Smooth muscle cell (in vitro differentiated cells): ENCODE results near the gene CACNG3. TPM values are rescaled to one million over a fixed set of nuclear protein-coding genes. Genes with fewer than 3 reads are reported as not detected.

Source experiments
- DNase-seq: peaks from one replicate; lab custom pipeline; 2025; ENCODE audit not compliant: unreplicated experiment; lab: John Stamatoyannopoulos, UW
- H2AFZ ChIP-seq: fragments of 200-600 bp; sonication (generic); 2 replicates; pipeline ENCODE4 v1.6.0; 2016; ENCODE audit warnings: antibody characterized with exemption, low read depth, mild to moderate bottlenecking
- H3F3A ChIP-seq: fragments of 200-600 bp; sonication (generic); 2 replicates; pipeline ENCODE4 v1.6.0; 2017; ENCODE audit warnings: antibody characterized with exemption, low read depth
- H3K27ac ChIP-seq: fragments of 200-600 bp; sonication (generic); 2 replicates; pipeline ENCODE4 v1.5.1; 2016; ENCODE audit warnings: low read depth, mild to moderate bottlenecking
- H3K27me3 ChIP-seq: fragments of 200-600 bp; sonication (generic); 2 replicates; pipeline ENCODE4 v1.6.1; 2016; ENCODE audit warnings: low read depth, mild to moderate bottlenecking
- H3K36me3 ChIP-seq: fragments of 200-600 bp; sonication (generic); 2 replicates; pipeline ENCODE4 v1.5.1; 2016; ENCODE audit warnings: low read depth
- H3K4me1 ChIP-seq: fragments of 200-600 bp; sonication (generic); 2 replicates; pipeline ENCODE4 v1.5.1; 2016; ENCODE audit warnings: low read depth
- H3K4me2 ChIP-seq: fragments of 200-600 bp; sonication (generic); 2 replicates; pipeline ENCODE4 v1.6.0; 2016; ENCODE audit warnings: mild to moderate bottlenecking
- H3K4me3 ChIP-seq: fragments of 200-600 bp; sonication (generic); 2 replicates; pipeline ENCODE4 v1.5.1; 2016; ENCODE audit warnings: mild to moderate bottlenecking
- H3K79me2 ChIP-seq: fragments of 200-600 bp; sonication (generic); 2 replicates; pipeline ENCODE4 v1.6.0; 2016; ENCODE audit warnings: low read depth, mild to moderate bottlenecking
- H3K9ac ChIP-seq: fragments of 200-600 bp; sonication (generic); 2 replicates; pipeline ENCODE4 v1.6.0; 2016; ENCODE audit warnings: low read depth
- H3K9me3 ChIP-seq: fragments of 200-600 bp; sonication (generic); replicated peaks from 2 replicates; pipeline ENCODE4 v1.5.1; 2016; ENCODE audit warnings: low read depth
- H4K20me1 ChIP-seq: fragments of 200-600 bp; sonication (generic); 2 replicates; pipeline ENCODE4 v1.6.0; 2016; ENCODE audit warnings: low read depth
- CTCF ChIP-seq: fragments of 200-600 bp; sonication (generic); IDR thresholded peaks from 2 replicates; pipeline ENCODE4 v1.5.1; 2017; ENCODE audit warnings: borderline replicate concordance, mild to moderate bottlenecking, antibody characterized with exemption; ENCODE audit not compliant: insufficient read depth, poor library complexity, severe bottlenecking
- WGBS: methylation state at CpG from one replicate; pipeline ENCODE4 v1.1.7; 2016; ENCODE audit warnings: low lambda C conversion rate; 5-methylcytosine and 5-hydroxymethylcytosine counted together
- polyA plus RNA-seq: library from polyadenylated mRNA; unstranded; fragments of >200 nt; fragmentation: Nextera tagmentation; extraction: Ambion mirVana; gene quantifications from 2 replicates; pipeline ENCODE4 v1.2.1, GENCODE V29; 2016
- total RNA-seq: library from RNA; depleted of rRNA; stranded (reverse); fragments of >200 nt; gene quantifications from 2 replicates; pipeline ENCODE4 v1.2.3, GENCODE V29; 2014

The CACNG3 gene
- total and polyA plus RNA-seq, 2 experiments from 2014 or later, result not detected

GRCh38 chr16:24318680-24319079 is 62.5 kb downstream of the CACNG3 start:
- no peak for TF ChIP-seq CTCF
- peaks cover 30% of the 10 kb centered on the region for H3K27me3 ChIP-seq
- H3K9ac ChIP-seq, result no peak overlapping the region
- H4K20me1 ChIP-seq, result no peaks in the 10 kb centered on the region
- H3K27ac ChIP-seq, result no peak overlapping the region
- WGBS, result 44% methylated on average over 1 of the region's 1 CpG
- H3F3A ChIP-seq, result no peaks in the 10 kb centered on the region
- DNase-seq, result no peak
- H2AFZ ChIP-seq, result no peak overlapping the region
- H3K79me2 ChIP-seq, result no peaks in the 10 kb centered on the region
- H3K4me1 ChIP-seq, result no peaks in the 10 kb centered on the region
- H3K9me3 ChIP-seq, result no peaks in the 10 kb centered on the region
- no peak overlapping the region for H3K4me2 ChIP-seq
- H3K36me3 ChIP-seq, result no peaks in the 10 kb centered on the region
- H3K4me3 ChIP-seq, result no peak overlapping the region

GRCh38 chr16:24319126-24319814 is 63.1 kb downstream of the CACNG3 start:
- Histone ChIP-seq H3K4me3 (no peak overlapping the region), H2AFZ (no peak overlapping the region), H3K9ac (no peak overlapping the region), H3K79me2 (no peaks in the 10 kb centered on the region), H3K36me3 (no peaks in the 10 kb centered on the region), H3K4me1 (no peaks in the 10 kb centered on the region), H3K27ac (no peak overlapping the region), H4K20me1 (no peaks in the 10 kb centered on the region), H3K4me2 (no peak overlapping the region), H3F3A (no peaks in the 10 kb centered on the region), H3K9me3 (no peaks in the 10 kb centered on the region), H3K27me3 (peaks cover 30% of the 10 kb centered on the region)
- no peak for DNase-seq
- TF ChIP-seq CTCF, result no peak
- 73% methylated on average over 5 of the region's 5 CpGs for WGBS

- Histone ChIP-seq H3K4me1 (no peaks in the 10 kb centered on the region), H2AFZ (no peak overlapping the region), H3K27me3 (peaks cover 22% of the 10 kb centered on the region), H3K9ac (no peak overlapping the region), H3K36me3 (no peaks in the 10 kb centered on the region), H3F3A (no peaks in the 10 kb centered on the region), H3K4me3 (no peak overlapping the region), H4K20me1 (no peaks in the 10 kb centered on the region), H3K27ac (no peak overlapping the region), H3K79me2 (no peaks in the 10 kb centered on the region), H3K9me3 (no peaks in the 10 kb centered on the region), H3K4me2 (no peak overlapping the region)
- DNase-seq, result no peak
- WGBS, result 50% methylated on average over 10 of the region's 10 CpGs
- no peak for TF ChIP-seq CTCF
Measured at GRCh38 chr16:24322106-24322505, 66.0 kb downstream of the CACNG3 start.

- no peaks in the 10 kb centered on the region for H4K20me1 ChIP-seq
- H3K9me3 ChIP-seq, result no peaks in the 10 kb centered on the region
- DNase-seq, result no peak
- no peak for TF ChIP-seq CTCF
- H3K36me3 ChIP-seq, result no peaks in the 10 kb centered on the region
- no peak overlapping the region for H3K27ac ChIP-seq
- no peak overlapping the region for H3K4me2 ChIP-seq
- H2AFZ ChIP-seq, result no peak overlapping the region
- H3K4me1 ChIP-seq, result no peaks in the 10 kb centered on the region
- peaks cover 22% of the 10 kb centered on the region for H3K27me3 ChIP-seq
- H3K9ac ChIP-seq, result no peak overlapping the region
- no peaks in the 10 kb centered on the region for H3K79me2 ChIP-seq
- H3K4me3 ChIP-seq, result no peak overlapping the region
- 94% methylated on average over 1 of the region's 1 CpG for WGBS
- H3F3A ChIP-seq, result no peaks in the 10 kb centered on the region
Measured at GRCh38 chr16:24324421-24324820, 68.3 kb downstream of the CACNG3 start.
